Measurements from ENCODE around the gene CHCHD10. TPM values are rescaled to one million over a fixed set of nuclear protein-coding genes. Genes with fewer than 3 reads are reported as not detected.

Gene CHCHD10
- total RNA-seq, 1 donor from 2014 or later, result 148 TPM

- peak; percentile 42 for DNase-seq (ENCODE audit: low spot score)
Measured at GRCh38 chr22:23772649-23773473, 5.1 kb upstream of the CHCHD10 start, which contains the start of gene MMP11. TSS of gene MMP11 (plus strand) at chr22:23772849. CDS start at chr22:23772871, 22 bp downstream.

- no peak for DNase-seq (ENCODE audit: low spot score)
Measured at GRCh38 chr22:23772315-23772648, 4.5 kb upstream of the CHCHD10 start.

- no peak for DNase-seq (ENCODE audit: low spot score)
Measured at GRCh38 chr22:23769321-23769965, 1.7 kb upstream of the CHCHD10 start.

- no peak for DNase-seq (ENCODE audit: low spot score)
Measured at GRCh38 chr22:23767303-23767672, 484 bp downstream of the CHCHD10 start.

GRCh38 chr22:23764899-23765881, 2.6 kb downstream of the CHCHD10 start:
- no peak for DNase-seq (ENCODE audit: low spot score)

GRCh38 chr22:23763954-23764353, 3.8 kb downstream of the CHCHD10 start:
- DNase-seq (ENCODE audit: low spot score), result no peak

- DNase-seq (ENCODE audit: low spot score), result no peak
Measured at GRCh38 chr22:23763579-23763945, 4.2 kb downstream of the CHCHD10 start.

GRCh38 chr22:23762842-23763578, 4.8 kb downstream of the CHCHD10 start, which contains the start of gene C22orf15:
TSS of gene C22orf15 (plus strand) at chr22:23762990. CDS start at chr22:23763307, 317 bp downstream.
- no peak for DNase-seq (ENCODE audit: low spot score)

GRCh38 chr22:23760056-23760455, 7.7 kb downstream of the CHCHD10 start:
- no peak for DNase-seq (ENCODE audit: low spot score)

- no peak for DNase-seq (ENCODE audit: low spot score)
Measured at GRCh38 chr22:23759566-23759965, 8.2 kb downstream of the CHCHD10 start.

GRCh38 chr22:23756891-23757290, 10.9 kb downstream of the CHCHD10 start:
- DNase-seq (ENCODE audit: low spot score), result no peak

GRCh38 chr22:23755711-23756110, 12.1 kb downstream of the CHCHD10 start:
- DNase-seq (ENCODE audit: low spot score), result no peak

- no peak for DNase-seq (ENCODE audit: low spot score)
Measured at GRCh38 chr22:23754980-23755636, 12.7 kb downstream of the CHCHD10 start.

- DNase-seq (ENCODE audit: low spot score), result no peak
Measured at GRCh38 chr22:23754220-23754919, 13.4 kb downstream of the CHCHD10 start, which contains the start of gene VPREB3. TSS of gene VPREB3 (minus strand) at chr22:23754425. CDS start at chr22:23754363, 62 bp downstream.

GRCh38 chr22:23753385-23753784, 14.4 kb downstream of the CHCHD10 start:
- no peak for DNase-seq (ENCODE audit: low spot score)

- DNase-seq (ENCODE audit: low spot score), result no peak
Measured at GRCh38 chr22:23752750-23753149, 15.0 kb downstream of the CHCHD10 start.

- DNase-seq (ENCODE audit: low spot score), result no peak
Measured at GRCh38 chr22:23752090-23752691, 15.6 kb downstream of the CHCHD10 start.

- no peak for DNase-seq (ENCODE audit: low spot score)
Measured at GRCh38 chr22:23751441-23751996, 16.3 kb downstream of the CHCHD10 start.

All from mucosa of gallbladder (tissue), 1 donor.